Thoracic aorta (tissue), 2 donors: ENCODE data around the gene BET1. TPM values are rescaled to one million over a fixed set of nuclear protein-coding genes. Genes with fewer than 3 reads are reported as not detected.

Source experiments
- ATAC-seq: fragments of 150-250 bp; one replicate; pipeline ENCODE4 v1.8.0; 2017; ENCODE audit warnings: low read depth; ENCODE audit not compliant: insufficient number of reproducible peaks, low FRiP score
- DNase-seq: peaks from one replicate; pipeline ENCODE4 v3.0.0-alpha.2; 2020; ENCODE audit warnings: low spot score
- H3K27ac ChIP-seq, 2 donors: fragments of 200-600 bp; sonication (generic); 1 replicate in 1 of 2; 2 replicates in 1 of 2; pipeline ENCODE4 v1.5.1; 2016; ENCODE audit warnings: mild to moderate bottlenecking in 2 of 2, moderate library complexity in 2 of 2
- H3K27me3 ChIP-seq: fragments of 200-600 bp; sonication (generic); replicated peaks from 2 replicates; pipeline ENCODE4 v1.6.0; 2016; ENCODE audit warnings: mild to moderate bottlenecking; ENCODE audit not compliant: insufficient read depth
- H3K36me3 ChIP-seq: fragments of 200-600 bp; sonication (generic); one replicate; pipeline ENCODE4 v1.5.1; 2016
- H3K4me1 ChIP-seq, 2 donors: fragments of 200-600 bp; sonication (generic); 1 replicate in 1 of 2; 2 replicates in 1 of 2; pipeline versions ENCODE4 v1.5.1 to v1.6.0; 2016; ENCODE audit warnings: low read depth in 2 of 2, mild to moderate bottlenecking in 1 of 2; ENCODE audit not compliant: control insufficient read depth in 1 of 2
- H3K4me3 ChIP-seq: fragments of 200-600 bp; sonication (generic); 2 replicates; pipeline ENCODE4 v1.5.1; 2016; ENCODE audit warnings: mild to moderate bottlenecking
- H3K9me3 ChIP-seq: fragments of 200-600 bp; sonication (generic); 2 replicates; pipeline ENCODE4 v1.5.1; 2016
- total RNA-seq, 2 donors: library from RNA; depleted of rRNA; stranded (reverse); fragments of >200 nt; gene quantifications; one replicate each; pipeline versions ENCODE4 v1.1.0 to v1.2.3, GENCODE V29; 2016
- TF ChIP-seq, protein P1 (sequence below): fragments of 200-600 bp; sonication (generic); IDR thresholded peaks from one replicate; pipeline ENCODE4 v1.5.1; 2019; ENCODE audit warnings: antibody characterized with exemption

The BET1 gene
- total RNA-seq, 2 donors from 2014 or later: 8.3 to 10.8 TPM

DNA sequence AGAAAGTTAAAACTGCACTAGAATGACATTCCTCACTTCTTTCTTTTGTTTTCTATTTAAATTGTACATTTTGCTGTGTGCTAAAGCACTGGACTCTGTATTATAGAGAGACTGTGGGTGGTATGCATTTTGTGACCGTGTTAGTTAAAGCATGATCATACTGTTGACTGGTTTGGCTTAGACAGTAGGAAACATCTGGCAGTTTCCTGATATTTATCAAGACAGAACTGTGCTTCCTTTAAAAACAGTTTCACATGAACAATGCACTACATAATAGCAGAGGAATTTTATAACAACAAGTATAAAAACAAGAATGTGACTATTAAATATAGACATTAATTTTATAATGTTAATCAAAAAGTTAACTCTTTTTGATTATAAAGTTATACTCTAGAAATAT lies 59.5 kb downstream of the BET1 start:
- H3K36me3 ChIP-seq: no peaks in the 10 kb centered on the region
- H3K9me3 ChIP-seq: no peaks in the 10 kb centered on the region
- no peak overlapping the region for H3K27ac ChIP-seq
- H3K4me1 ChIP-seq: no peaks in the 10 kb centered on the region
- ATAC-seq: no peak
- no peak for DNase-seq
- no peaks in the 10 kb centered on the region for H3K27me3 ChIP-seq
- no peak overlapping the region for H3K4me3 ChIP-seq
- TF ChIP-seq, protein P1, sequence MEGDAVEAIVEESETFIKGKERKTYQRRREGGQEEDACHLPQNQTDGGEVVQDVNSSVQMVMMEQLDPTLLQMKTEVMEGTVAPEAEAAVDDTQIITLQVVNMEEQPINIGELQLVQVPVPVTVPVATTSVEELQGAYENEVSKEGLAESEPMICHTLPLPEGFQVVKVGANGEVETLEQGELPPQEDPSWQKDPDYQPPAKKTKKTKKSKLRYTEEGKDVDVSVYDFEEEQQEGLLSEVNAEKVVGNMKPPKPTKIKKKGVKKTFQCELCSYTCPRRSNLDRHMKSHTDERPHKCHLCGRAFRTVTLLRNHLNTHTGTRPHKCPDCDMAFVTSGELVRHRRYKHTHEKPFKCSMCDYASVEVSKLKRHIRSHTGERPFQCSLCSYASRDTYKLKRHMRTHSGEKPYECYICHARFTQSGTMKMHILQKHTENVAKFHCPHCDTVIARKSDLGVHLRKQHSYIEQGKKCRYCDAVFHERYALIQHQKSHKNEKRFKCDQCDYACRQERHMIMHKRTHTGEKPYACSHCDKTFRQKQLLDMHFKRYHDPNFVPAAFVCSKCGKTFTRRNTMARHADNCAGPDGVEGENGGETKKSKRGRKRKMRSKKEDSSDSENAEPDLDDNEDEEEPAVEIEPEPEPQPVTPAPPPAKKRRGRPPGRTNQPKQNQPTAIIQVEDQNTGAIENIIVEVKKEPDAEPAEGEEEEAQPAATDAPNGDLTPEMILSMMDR: no peak

DNA sequence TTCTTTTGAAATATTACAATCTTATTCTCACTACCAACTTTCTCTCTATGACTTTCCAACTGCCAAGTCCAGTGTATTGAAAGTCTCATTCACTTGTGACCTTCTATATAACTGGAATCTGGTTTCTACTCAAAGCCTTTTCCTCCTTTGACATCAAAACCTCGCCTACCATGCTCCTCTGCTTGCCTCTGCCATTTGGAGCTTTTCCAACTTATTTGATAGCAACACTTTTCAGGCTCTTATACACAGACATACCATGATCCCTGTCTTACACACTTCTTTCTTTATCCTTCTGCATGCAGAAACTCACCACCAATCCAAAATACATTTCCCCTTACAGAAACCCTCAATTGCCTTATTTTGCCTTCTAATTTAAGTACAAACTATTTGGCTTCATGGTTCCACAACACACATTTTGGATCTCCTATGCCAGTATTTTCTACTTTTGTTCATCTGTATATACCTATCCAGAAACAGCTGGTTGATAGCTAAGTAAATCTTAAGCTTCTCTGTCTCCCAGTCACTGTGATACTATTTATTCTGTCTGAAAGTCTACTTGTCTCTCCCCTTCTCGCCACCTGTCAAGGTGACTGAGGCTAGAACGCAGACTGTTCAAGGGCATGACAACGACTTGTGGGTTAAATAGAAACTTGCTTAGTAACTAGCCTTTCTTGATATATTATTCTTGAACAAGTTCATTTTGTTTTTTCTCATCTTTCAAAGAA lies 60.2 kb downstream of the BET1 start:
- Histone ChIP-seq H3K4me1 (no peaks in the 10 kb centered on the region), H3K9me3 (no peaks in the 10 kb centered on the region), H3K27ac (no peak overlapping the region), H3K4me3 (no peak overlapping the region), H3K27me3 (no peaks in the 10 kb centered on the region), H3K36me3 (no peaks in the 10 kb centered on the region)
- TF ChIP-seq, protein P1: no peak
- no peak for ATAC-seq
- DNase-seq: no peak

Other genes with a start within 250 kb of the BET1 start
- 10 to 100 TPM; 19.8 to 23.7 TPM for gene TFPI2, start 113.6 kb downstream of the BET1 start, total RNA-seq
- gene GNGT1, start 97.8 kb downstream of the BET1 start, total RNA-seq: not detected
- 10 to 100 TPM; 11.1 to 12.2 TPM for gene GNG11, start 82.6 kb downstream of the BET1 start, total RNA-seq